Activated naive CD8-positive, alpha-beta T cell (primary cell): ENCODE results near the gene ERBB3.

ENCODE experiments used
- H3K27ac Mint-ChIP-seq: one replicate; pipeline ENCODE4 v1.8.0; 2021; ENCODE audit warnings: mixed read lengths
- H3K27me3 Mint-ChIP-seq: one replicate; pipeline ENCODE4 v1.8.0; 2021; ENCODE audit warnings: mixed read lengths
- H3K36me3 Mint-ChIP-seq: one replicate; pipeline ENCODE4 v1.8.0; 2021; ENCODE audit warnings: mixed read lengths
- H3K4me1 Mint-ChIP-seq: one replicate; pipeline ENCODE4 v1.8.0; 2021; ENCODE audit warnings: low read depth, mixed read lengths
- H3K4me3 Mint-ChIP-seq: one replicate; pipeline ENCODE4 v1.8.0; 2021; ENCODE audit warnings: mild to moderate bottlenecking, mixed read lengths
- H3K9me3 Mint-ChIP-seq: one replicate; pipeline ENCODE4 v1.8.0; 2021; ENCODE audit warnings: low read depth, mixed read lengths

ERBB3 gene

GRCh38 chr12:56152132-56152755, 72.3 kb downstream of the ERBB3 start, which contains the start of gene MYL6B:
Gene MYL6B (plus strand): TSS chr12:56152587. CDS start chr12:56153919, 1,332 bp downstream.
- H3K27ac Mint-ChIP-seq, result peak within 1 kb of the TSS; percentile 99
- peak within 1 kb of the TSS; percentile 91 for H3K4me3 Mint-ChIP-seq
- H3K4me1 Mint-ChIP-seq, result peaks cover 29% of the 10 kb centered on the region
- H3K9me3 Mint-ChIP-seq, result no peaks in the 10 kb centered on the region
- H3K36me3 Mint-ChIP-seq, result no peaks in the 10 kb centered on the region
- no peaks in the 10 kb centered on the region for H3K27me3 Mint-ChIP-seq
